ENCODE measurements around the gene EXD3. TPM values are rescaled to one million over a fixed set of nuclear protein-coding genes. Genes with fewer than 3 reads are reported as not detected.

Gene EXD3
- total and polyA plus RNA-seq, 9 of the 15 experiments (the other 6 are each of a cell fraction or from before 2014, with no cell fraction given) = 0.29 to 12.5 (median 3.9) TPM

DNA sequence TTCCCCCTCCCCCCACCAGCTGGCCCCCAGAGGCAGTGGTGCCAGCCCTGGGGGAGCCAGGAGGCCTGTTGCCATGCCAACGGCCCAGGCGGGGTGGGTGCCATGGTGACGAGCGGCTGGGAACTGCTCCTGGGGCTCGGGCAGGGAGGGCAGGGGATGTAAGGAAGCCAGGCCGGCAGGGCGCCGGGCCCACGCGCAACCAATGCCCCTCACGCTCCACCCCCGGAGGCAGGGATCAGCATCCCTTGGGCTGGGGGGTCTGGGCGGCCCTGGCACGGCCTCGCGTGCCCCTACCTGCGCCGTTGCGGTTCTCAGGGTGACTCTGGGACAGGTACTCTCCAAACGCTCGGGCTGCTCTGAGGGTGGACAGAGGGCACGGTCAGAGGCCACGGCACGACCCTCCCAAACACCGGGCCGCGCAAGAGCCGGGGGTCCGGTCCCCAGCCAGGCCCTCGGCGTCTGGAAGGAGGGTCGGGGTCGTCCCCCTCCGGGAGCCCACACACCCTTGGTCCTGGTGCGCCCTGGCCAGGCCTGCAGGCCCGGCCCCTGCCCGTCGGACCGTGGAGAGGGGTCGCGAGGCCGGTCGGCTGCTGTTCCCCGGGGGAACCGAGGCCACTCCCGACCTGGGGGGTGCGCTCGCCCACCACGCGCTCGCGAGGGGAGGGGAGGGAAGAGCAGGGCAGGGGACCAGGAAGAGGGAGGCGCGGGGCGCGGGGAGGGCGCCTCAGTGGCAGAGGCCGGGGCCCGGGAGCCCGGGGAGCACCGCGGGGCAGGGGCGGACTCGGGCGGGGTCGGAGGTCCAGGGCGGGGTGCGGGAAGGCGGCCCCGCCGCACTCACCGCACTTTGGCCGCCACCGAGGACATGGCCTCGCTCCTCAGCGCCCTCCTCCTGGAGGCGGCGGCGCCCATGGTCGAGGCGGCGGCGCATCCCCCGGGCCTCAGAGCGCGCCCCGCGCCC, 35.5 kb upstream of the EXD3 start (continued):
- TF ChIP-seq, protein P1, sequence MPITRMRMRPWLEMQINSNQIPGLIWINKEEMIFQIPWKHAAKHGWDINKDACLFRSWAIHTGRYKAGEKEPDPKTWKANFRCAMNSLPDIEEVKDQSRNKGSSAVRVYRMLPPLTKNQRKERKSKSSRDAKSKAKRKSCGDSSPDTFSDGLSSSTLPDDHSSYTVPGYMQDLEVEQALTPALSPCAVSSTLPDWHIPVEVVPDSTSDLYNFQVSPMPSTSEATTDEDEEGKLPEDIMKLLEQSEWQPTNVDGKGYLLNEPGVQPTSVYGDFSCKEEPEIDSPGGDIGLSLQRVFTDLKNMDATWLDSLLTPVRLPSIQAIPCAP (CRISPR knock-in tag; IDR thresholded peaks at IDR 0.05; ENCODE audit: borderline replicate concordance) = no peak
- no peak for TF ChIP-seq MYC (IDR thresholded peaks at IDR 0.05; ENCODE audit: low read depth, low read length)
- no peak for TF ChIP-seq MYC (CRISPR knock-in tag; IDR thresholded peaks at IDR 0.05; ENCODE audit: borderline replicate concordance, low read depth)
- TF ChIP-seq RFX5 (IDR thresholded peaks at IDR 0.05; ENCODE audit: low read depth, low read length) = no peak
- no peak for TF ChIP-seq SRSF9 (IDR thresholded peaks at IDR 0.05; ENCODE audit: borderline replicate concordance, low read depth, low read length)
- TF ChIP-seq YBX1 (IDR thresholded peaks at IDR 0.05) = no peak
- TF ChIP-seq SIN3A (IDR thresholded peaks at IDR 0.05; ENCODE audit: borderline replicate concordance in 2 of 2, control insufficient read depth in 1 of 2, low read depth in 2 of 2, low read length in 2 of 2) = 0 out of 4 replicates have a peak, but pooled peaks of 1 of the 2 experiments have one; percentile 10
- no peak for TF ChIP-seq ZNF398 (CRISPR knock-in tag; IDR thresholded peaks at IDR 0.05)
- TF ChIP-seq PHB2 (IDR thresholded peaks at IDR 0.05; ENCODE audit: low read depth) = no peak
- TF ChIP-seq FOXJ2 (tag; IDR thresholded peaks at IDR 0.05) = no peak
- peak; percentile 22; the same call in 1 of the 2 replicates for TF ChIP-seq ZBTB7A (IDR thresholded peaks at IDR 0.05; ENCODE audit: borderline replicate concordance, control insufficient read depth, low read depth, low read length)
- TF ChIP-seq GABPA (tag; conservative IDR thresholded peaks at IDR 0.05; ENCODE audit: low read depth) = no peak
- TF ChIP-seq NR2C2 (CRISPR knock-in tag; IDR thresholded peaks at IDR 0.05) = no peak
- TF ChIP-seq NR2C2 (tag; IDR thresholded peaks at IDR 0.05) = no peak
- no peak for TF ChIP-seq LEF1 (IDR thresholded peaks at IDR 0.05)
- no peak for TF ChIP-seq ZEB2 (IDR thresholded peaks at IDR 0.05)
- no peak for TF ChIP-seq ZNF77 (CRISPR knock-in tag; IDR thresholded peaks at IDR 0.05)
- peak; percentile 73 for TF ChIP-seq ZBTB1 (CRISPR knock-in tag; IDR thresholded peaks at IDR 0.05; ENCODE audit: borderline replicate concordance, low read depth)
- TF ChIP-seq ZFP91 (CRISPR knock-in tag; IDR thresholded peaks at IDR 0.05) = peak; percentile 30; the same call in 1 of the 2 replicates
- no peak for TF ChIP-seq MAFK (IDR thresholded peaks at IDR 0.05; ENCODE audit: low read length)
- no peak for TF ChIP-seq HDAC2 (IDR thresholded peaks at IDR 0.05)
- TF ChIP-seq MTA2 (IDR thresholded peaks at IDR 0.05; ENCODE audit: low read depth) = no peak
- no peak for TF ChIP-seq ZBTB8A (IDR thresholded peaks at IDR 0.05; ENCODE audit: partially characterized antibody)
- TF ChIP-seq GABPB2 (CRISPR knock-in tag; conservative IDR thresholded peaks at IDR 0.05) = no peak
